OCI-LY7 (cell line): Measurements from ENCODE around the gene LONRF3. TPM values are rescaled to one million over a fixed set of nuclear protein-coding genes. Genes with fewer than 3 reads are reported as not detected.
"Not testable (repeated sequence)": the region's sequence is repeated elsewhere in the genome, so short reads cannot be mapped to it uniquely, and the experiment has no call there.

ENCODE experiments used
- BruUV-seq: library from RNA; stranded (reverse); fragments of 400-500 nt; replicated peaks from 2 replicates; lab custom pipeline; 2021; lab: Mats Ljungman, UMichigan
- CTCF ChIA-PET: fragments of 300-600 bp; sonication (Branson Sonifier 250); formaldehyde crosslinking; loops from one replicate; lab custom pipeline; 2022; ENCODE audit warnings: antibody characterized with exemption; ENCODE audit not compliant: unreplicated experiment; lab: Charles Lee
- POLR2A ChIA-PET: fragments of 300-600 bp; sonication (Branson Sonifier 250); formaldehyde crosslinking; loops from one replicate; lab custom pipeline; 2022; ENCODE audit warnings: antibody characterized with exemption; lab: Charles Lee
- DNase-seq: peaks from one replicate; pipeline ENCODE4 v3.0.0-alpha.2; 2015; ENCODE audit warnings: low spot score
- H2AFZ ChIP-seq: fragments of 200-600 bp; sonication (generic), shearing (Covaris generic); 2 replicates; pipeline ENCODE4 v1.6.1; 2014; ENCODE audit warnings: mild to moderate bottlenecking, antibody characterized with exemption, low read length, moderate library complexity
- H3K27ac ChIP-seq: fragments of 200-600 bp; sonication (generic); 2 replicates; pipeline ENCODE4 v1.5.1; 2014; ENCODE audit warnings: mixed run types, low read depth, mild to moderate bottlenecking, moderate library complexity, low read length, inconsistent platforms; ENCODE audit not compliant: poor library complexity, severe bottlenecking
- H3K36me3 ChIP-seq: fragments of 200-600 bp; sonication (generic); 2 replicates; pipeline ENCODE4 v1.6.1; 2014; ENCODE audit warnings: mild to moderate bottlenecking, antibody characterized with exemption, low read length, moderate library complexity, mixed read lengths; ENCODE audit not compliant: insufficient read depth
- H3K4me1 ChIP-seq: fragments of 200-600 bp; sonication (generic); 2 replicates; pipeline ENCODE4 v1.5.1; 2014; ENCODE audit warnings: mild to moderate bottlenecking, low read length; ENCODE audit not compliant: insufficient read depth, poor library complexity, severe bottlenecking
- H3K4me2 ChIP-seq: fragments of 200-600 bp; sonication (generic); 2 replicates; pipeline ENCODE4 v1.6.1; 2014; ENCODE audit warnings: mild to moderate bottlenecking, low read length
- H3K4me3 ChIP-seq: fragments of 200-600 bp; sonication (generic); 2 replicates; pipeline ENCODE4 v1.5.1; 2014; ENCODE audit warnings: mild to moderate bottlenecking, low read depth, low read length; ENCODE audit not compliant: poor library complexity, severe bottlenecking
- H3K79me2 ChIP-seq: fragments of 200-600 bp; sonication (generic); 2 replicates; pipeline ENCODE4 v1.6.1; 2016; ENCODE audit warnings: low read depth, mild to moderate bottlenecking, low read length, moderate library complexity, mixed read lengths; ENCODE audit not compliant: insufficient read depth
- H3K9me2 ChIP-seq: fragments of 200-600 bp; sonication (generic); 2 replicates; pipeline ENCODE4 v1.6.1; 2016; ENCODE audit warnings: mild to moderate bottlenecking, low read length, mixed read lengths; ENCODE audit not compliant: insufficient read depth
- H3K9me3 ChIP-seq: fragments of 200-600 bp; sonication (generic); 2 replicates; pipeline ENCODE4 v1.6.1; 2014; ENCODE audit warnings: mild to moderate bottlenecking, mixed run types, low read length, mixed read lengths
- H4K20me1 ChIP-seq: fragments of 200-600 bp; sonication (generic); 2 replicates; pipeline ENCODE4 v1.6.1; 2014; ENCODE audit warnings: mild to moderate bottlenecking, antibody characterized with exemption, low read length, moderate library complexity, mixed read lengths; ENCODE audit not compliant: insufficient read depth
- EZH2phosphoT487 ChIP-seq: fragments of 200-600 bp; sonication (generic); IDR thresholded peaks from 2 replicates; pipeline ENCODE4 v1.6.1; 2018; ENCODE audit warnings: low read depth, borderline replicate concordance, mild to moderate bottlenecking, mixed run types, antibody characterized with exemption, low read length, moderate library complexity, mixed read lengths
- intact Hi-C: fragments of 100-400 bp; cut with micrococcal nuclease; formaldehyde crosslinking; loops from one replicate; pipeline ENCODE4 v1.10.0; 2022; ENCODE audit not compliant: unreplicated experiment
- total RNA-seq, 2 experiments: library from RNA; depleted of rRNA in 1 of 2; stranded (reverse); fragments of >200 nt in 1 of 2; shearing (Covaris generic) in 1 of 2; gene quantifications; 2 replicates each; pipeline ENCODE4 v1.2.3, GENCODE V29; 2014 to 2022
- TF ChIP-seq, protein P1 (sequence below): fragments of 200-600 bp; sonication (generic); conservative IDR thresholded peaks from 2 replicates; pipeline ENCODE4 v1.5.1; 2014; ENCODE audit warnings: mild to moderate bottlenecking, antibody characterized with exemption, low read length, moderate library complexity, mixed read lengths

LONRF3 gene
- total RNA-seq, 2 experiments from 2014 or later, result not detected

- H2AFZ ChIP-seq, result no peak overlapping the region
- no peaks in the 10 kb centered on the region for H3K9me3 ChIP-seq
- no peaks in the 10 kb centered on the region for H3K9me2 ChIP-seq
- CTCF ChIA-PET, result no interaction called here
- no TSS peak for BruUV-seq
- no peak overlapping the region for H3K27ac ChIP-seq
- no peak overlapping the region for H3K4me3 ChIP-seq
- DNase-seq, result no peak
- POLR2A ChIA-PET, result no interaction called here
- no peaks in the 10 kb centered on the region for H3K4me1 ChIP-seq
- no peaks in the 10 kb centered on the region for H4K20me1 ChIP-seq
- TF ChIP-seq, protein P1, sequence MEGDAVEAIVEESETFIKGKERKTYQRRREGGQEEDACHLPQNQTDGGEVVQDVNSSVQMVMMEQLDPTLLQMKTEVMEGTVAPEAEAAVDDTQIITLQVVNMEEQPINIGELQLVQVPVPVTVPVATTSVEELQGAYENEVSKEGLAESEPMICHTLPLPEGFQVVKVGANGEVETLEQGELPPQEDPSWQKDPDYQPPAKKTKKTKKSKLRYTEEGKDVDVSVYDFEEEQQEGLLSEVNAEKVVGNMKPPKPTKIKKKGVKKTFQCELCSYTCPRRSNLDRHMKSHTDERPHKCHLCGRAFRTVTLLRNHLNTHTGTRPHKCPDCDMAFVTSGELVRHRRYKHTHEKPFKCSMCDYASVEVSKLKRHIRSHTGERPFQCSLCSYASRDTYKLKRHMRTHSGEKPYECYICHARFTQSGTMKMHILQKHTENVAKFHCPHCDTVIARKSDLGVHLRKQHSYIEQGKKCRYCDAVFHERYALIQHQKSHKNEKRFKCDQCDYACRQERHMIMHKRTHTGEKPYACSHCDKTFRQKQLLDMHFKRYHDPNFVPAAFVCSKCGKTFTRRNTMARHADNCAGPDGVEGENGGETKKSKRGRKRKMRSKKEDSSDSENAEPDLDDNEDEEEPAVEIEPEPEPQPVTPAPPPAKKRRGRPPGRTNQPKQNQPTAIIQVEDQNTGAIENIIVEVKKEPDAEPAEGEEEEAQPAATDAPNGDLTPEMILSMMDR, result no peak
- no peak for TF ChIP-seq EZH2phosphoT487
- intact Hi-C loops, result no loop called here
- H3K36me3 ChIP-seq, result no peaks in the 10 kb centered on the region
- H3K4me2 ChIP-seq, result no peak overlapping the region
- H3K79me2 ChIP-seq, result no peaks in the 10 kb centered on the region
Measured at GRCh38 chrX:118990512-118991227, 16.3 kb downstream of the LONRF3 start.

DNA sequence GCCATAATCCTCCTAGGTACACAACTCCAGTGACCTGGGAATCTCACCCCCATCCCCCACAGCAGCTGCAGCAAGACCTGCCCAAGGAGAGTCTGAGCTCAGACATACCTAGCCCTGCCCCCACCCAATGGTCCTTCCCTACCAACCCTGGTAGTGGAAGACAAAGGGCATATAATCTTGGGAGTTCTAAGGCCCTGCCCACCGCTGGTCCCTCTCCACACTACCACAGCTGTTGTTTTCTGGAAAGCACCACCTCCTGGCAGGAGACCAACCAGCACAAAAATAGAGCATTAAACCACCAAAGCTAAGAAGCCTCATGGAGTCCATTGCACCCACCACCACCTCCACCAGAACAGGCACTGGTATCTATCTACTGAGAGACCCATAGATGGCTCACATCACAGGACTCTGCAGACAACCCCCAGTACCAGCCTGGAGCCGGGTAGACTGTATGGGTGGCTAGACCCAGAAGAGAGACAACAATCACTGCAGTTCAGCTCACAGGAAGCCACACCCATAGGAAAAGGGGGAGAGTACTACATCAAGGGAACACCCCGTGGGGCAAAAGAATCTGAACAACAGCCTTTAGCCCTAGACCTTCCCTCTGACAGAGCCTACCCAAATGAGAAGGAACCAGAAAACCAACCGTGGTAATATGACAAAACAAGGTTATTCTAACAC, 18.2 kb downstream of the LONRF3 start:
- H3K4me1 ChIP-seq, CTCF ChIA-PET, H2AFZ ChIP-seq, H3K36me3 ChIP-seq, H3K9me3 ChIP-seq, H3K4me3 ChIP-seq, H3K9me2 ChIP-seq, H3K4me2 ChIP-seq, DNase-seq, intact Hi-C loops, POLR2A ChIA-PET, BruUV-seq, H4K20me1 ChIP-seq, H3K79me2 ChIP-seq, H3K27ac ChIP-seq: not testable (repeated sequence)

DNA sequence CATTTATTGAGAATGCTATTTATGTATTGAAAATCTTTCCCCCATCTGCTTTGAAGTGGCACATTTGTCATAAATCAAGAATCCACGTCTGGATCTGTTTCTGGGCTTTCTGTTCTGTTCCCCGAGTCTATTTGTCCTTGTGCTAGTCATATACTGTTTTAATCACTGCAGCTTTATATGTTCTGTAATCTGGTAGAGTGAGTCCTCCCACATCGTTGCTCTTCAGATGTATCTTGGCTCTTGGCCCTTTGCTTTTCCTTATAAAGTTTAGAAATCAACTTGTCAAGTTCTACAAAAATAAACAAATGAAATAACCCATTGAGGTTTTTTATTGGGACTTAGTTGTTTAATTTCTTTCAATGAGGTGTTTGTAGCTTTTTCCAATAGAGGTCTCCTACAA, 29.0 kb downstream of the LONRF3 start:
- intact Hi-C loops, result no loop called here
- Histone ChIP-seq H3K79me2 (no peaks in the 10 kb centered on the region), H3K36me3 (no peaks in the 10 kb centered on the region), H3K9me3 (no peaks in the 10 kb centered on the region), H3K4me2 (no peak overlapping the region), H3K9me2 (no peaks in the 10 kb centered on the region), H3K4me1 (no peaks in the 10 kb centered on the region), H4K20me1 (no peaks in the 10 kb centered on the region), H3K4me3 (no peak overlapping the region), H2AFZ (no peak overlapping the region), H3K27ac (no peak overlapping the region)
- no peak for DNase-seq
- TF ChIP-seq EZH2phosphoT487, result no peak
- TF ChIP-seq, protein P1, result no peak
- ChIA-PET POLR2A (interaction anchor here (0.5 to 0.6 kb wide), 2 partner anchors 383 to 655 kb away, joined by 3 to 4 read pairs; no protein-coding TSS in a partner anchor), CTCF (no interaction called here)
- no TSS peak for BruUV-seq
